DOHH2 (cell line): ENCODE data around the gene AZIN2.

Experiments
- H3F3A ChIP-seq: fragments of 200-600 bp; sonication (generic), shearing (Covaris generic); 2 replicates; pipeline ENCODE4 v1.6.0; 2016; ENCODE audit warnings: antibody characterized with exemption, mild to moderate bottlenecking; ENCODE audit not compliant: control insufficient read depth, insufficient read depth
- H3K27ac ChIP-seq: fragments of 200-600 bp; sonication (generic); 2 replicates; pipeline ENCODE4 v1.5.1; 2014; ENCODE audit warnings: low read depth, mild to moderate bottlenecking, low read length, moderate library complexity
- H3K27me3 ChIP-seq: fragments of 200-600 bp; sonication (generic); 2 replicates; pipeline ENCODE4 v1.6.1; 2014; ENCODE audit warnings: mild to moderate bottlenecking, low read length, mixed read lengths; ENCODE audit not compliant: control insufficient read depth
- H3K36me3 ChIP-seq: fragments of 200-600 bp; sonication (generic); 2 replicates; pipeline ENCODE4 v1.6.1; 2014; ENCODE audit warnings: mild to moderate bottlenecking, low read length, moderate library complexity, mixed read lengths; ENCODE audit not compliant: control insufficient read depth
- H3K4me1 ChIP-seq: fragments of 200-600 bp; sonication (generic); 2 replicates; pipeline ENCODE4 v1.6.1; 2014; ENCODE audit warnings: mild to moderate bottlenecking, low read length, mixed read lengths; ENCODE audit not compliant: control insufficient read depth
- H3K4me2 ChIP-seq: fragments of 200-600 bp; sonication (generic); 2 replicates; pipeline ENCODE4 v1.6.0; 2014; ENCODE audit warnings: mild to moderate bottlenecking, low read length, moderate library complexity
- H3K4me3 ChIP-seq: fragments of 200-600 bp; sonication (generic); 2 replicates; pipeline ENCODE4 v1.5.1; 2014; ENCODE audit warnings: mild to moderate bottlenecking, low read length, mixed read lengths
- H3K79me2 ChIP-seq: fragments of 200-600 bp; sonication (generic); 2 replicates; pipeline ENCODE4 v1.6.1; 2014; ENCODE audit warnings: mild to moderate bottlenecking, low read length, mixed read lengths; ENCODE audit not compliant: control insufficient read depth
- H3K9me2 ChIP-seq: fragments of 200-600 bp; sonication (generic); replicated peaks from 2 replicates; pipeline ENCODE4 v1.6.1; 2014; ENCODE audit warnings: mild to moderate bottlenecking, low read length, mixed read lengths; ENCODE audit not compliant: control insufficient read depth
- H3K9me3 ChIP-seq: fragments of 200-600 bp; sonication (generic); 2 replicates; pipeline ENCODE4 v1.6.1; 2014; ENCODE audit warnings: antibody characterized with exemption, low read length, mixed read lengths; ENCODE audit not compliant: control insufficient read depth, insufficient read depth
- H4K20me1 ChIP-seq: fragments of 200-600 bp; sonication (generic); 2 replicates; pipeline ENCODE4 v1.6.0; 2014; ENCODE audit warnings: low read depth, mild to moderate bottlenecking, antibody characterized with exemption, low read length, moderate library complexity; ENCODE audit not compliant: control insufficient read depth, insufficient read depth
- EZH2phosphoT487 ChIP-seq: fragments of 200-600 bp; sonication (generic); IDR thresholded peaks from 2 replicates; pipeline ENCODE4 v1.6.1; 2017; ENCODE audit warnings: borderline replicate concordance, mild to moderate bottlenecking, antibody characterized with exemption, low read length, moderate library complexity, mixed read lengths
- TF ChIP-seq, protein P1 (sequence below): fragments of 200-600 bp; sonication (generic); IDR thresholded peaks from one replicate; pipeline ENCODE4 v1.5.1; 2014; ENCODE audit warnings: antibody characterized with exemption, mild to moderate bottlenecking, low read depth, low read length; ENCODE audit not compliant: poor library complexity, severe bottlenecking

AZIN2 gene

DNA sequence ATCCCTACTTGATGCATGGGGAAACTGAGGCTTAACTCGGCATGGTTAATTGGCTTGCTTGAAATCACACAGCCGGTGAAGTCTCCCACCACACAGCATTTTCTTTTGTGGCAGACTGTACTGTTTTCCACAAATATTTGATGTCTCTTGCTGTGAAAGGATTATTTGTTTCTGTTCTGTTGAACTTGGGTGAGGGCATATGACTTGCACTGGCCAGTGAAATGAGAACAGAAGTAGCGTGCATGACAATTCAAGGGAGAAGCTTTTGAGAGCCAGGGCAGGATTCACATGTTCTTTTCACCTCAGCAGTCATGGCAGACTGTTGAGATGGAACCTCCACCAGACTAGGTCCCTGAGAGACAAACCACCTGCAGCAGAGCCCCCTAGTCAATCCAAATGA is 32.5 kb upstream of the AZIN2 start:
- Histone ChIP-seq H3F3A (no peaks in the 10 kb centered on the region), H3K27me3 (peaks cover 19% of the 10 kb centered on the region), H3K4me3 (no peak overlapping the region), H3K27ac (no peak overlapping the region), H4K20me1 (no peaks in the 10 kb centered on the region), H3K4me2 (no peak overlapping the region), H3K4me1 (no peaks in the 10 kb centered on the region), H3K9me2 (no peaks in the 10 kb centered on the region), H3K79me2 (no peaks in the 10 kb centered on the region), H3K36me3 (no peaks in the 10 kb centered on the region), H3K9me3 (no peaks in the 10 kb centered on the region)
- no peak for TF ChIP-seq EZH2phosphoT487

DNA sequence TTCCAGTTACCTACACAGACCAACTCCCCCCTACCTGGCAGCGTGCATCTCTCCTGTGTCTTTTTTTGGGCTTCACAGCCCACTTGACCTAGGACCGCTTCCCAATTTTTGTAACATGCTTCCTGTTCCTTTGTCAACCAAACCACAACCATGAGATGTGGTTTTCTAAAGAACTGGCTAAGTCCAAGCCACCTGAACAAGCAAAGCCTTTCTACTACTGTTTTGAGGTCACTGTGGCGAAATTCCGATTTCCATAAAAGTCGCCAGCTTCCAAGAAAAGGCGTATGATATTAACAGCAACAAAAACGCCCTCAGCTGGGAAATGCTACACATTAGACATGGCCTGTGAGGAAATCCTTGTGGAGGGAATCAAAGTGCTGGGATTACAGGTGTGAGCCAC is 31.6 kb upstream of the AZIN2 start:
- no peaks in the 10 kb centered on the region for H3K4me1 ChIP-seq
- no peaks in the 10 kb centered on the region for H3K9me2 ChIP-seq
- H3K27ac ChIP-seq, result no peak overlapping the region
- H3K27me3 ChIP-seq, result peaks cover 15% of the 10 kb centered on the region
- H3K9me3 ChIP-seq, result no peaks in the 10 kb centered on the region
- H3K4me2 ChIP-seq, result no peak overlapping the region
- no peaks in the 10 kb centered on the region for H4K20me1 ChIP-seq
- TF ChIP-seq, protein P1, sequence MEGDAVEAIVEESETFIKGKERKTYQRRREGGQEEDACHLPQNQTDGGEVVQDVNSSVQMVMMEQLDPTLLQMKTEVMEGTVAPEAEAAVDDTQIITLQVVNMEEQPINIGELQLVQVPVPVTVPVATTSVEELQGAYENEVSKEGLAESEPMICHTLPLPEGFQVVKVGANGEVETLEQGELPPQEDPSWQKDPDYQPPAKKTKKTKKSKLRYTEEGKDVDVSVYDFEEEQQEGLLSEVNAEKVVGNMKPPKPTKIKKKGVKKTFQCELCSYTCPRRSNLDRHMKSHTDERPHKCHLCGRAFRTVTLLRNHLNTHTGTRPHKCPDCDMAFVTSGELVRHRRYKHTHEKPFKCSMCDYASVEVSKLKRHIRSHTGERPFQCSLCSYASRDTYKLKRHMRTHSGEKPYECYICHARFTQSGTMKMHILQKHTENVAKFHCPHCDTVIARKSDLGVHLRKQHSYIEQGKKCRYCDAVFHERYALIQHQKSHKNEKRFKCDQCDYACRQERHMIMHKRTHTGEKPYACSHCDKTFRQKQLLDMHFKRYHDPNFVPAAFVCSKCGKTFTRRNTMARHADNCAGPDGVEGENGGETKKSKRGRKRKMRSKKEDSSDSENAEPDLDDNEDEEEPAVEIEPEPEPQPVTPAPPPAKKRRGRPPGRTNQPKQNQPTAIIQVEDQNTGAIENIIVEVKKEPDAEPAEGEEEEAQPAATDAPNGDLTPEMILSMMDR, result no peak
- TF ChIP-seq EZH2phosphoT487, result no peak
- H3F3A ChIP-seq, result no peaks in the 10 kb centered on the region
- H3K79me2 ChIP-seq, result no peaks in the 10 kb centered on the region
- no peak overlapping the region for H3K4me3 ChIP-seq
- no peaks in the 10 kb centered on the region for H3K36me3 ChIP-seq

GRCh38 chr1:33050221-33051076 is 30.5 kb upstream of the AZIN2 start:
- no peaks in the 10 kb centered on the region for H3K9me2 ChIP-seq
- H3K9me3 ChIP-seq, result no peaks in the 10 kb centered on the region
- H3F3A ChIP-seq, result no peaks in the 10 kb centered on the region
- H3K79me2 ChIP-seq, result no peaks in the 10 kb centered on the region
- H3K27me3 ChIP-seq, result peaks cover 12% of the 10 kb centered on the region
- H3K27ac ChIP-seq, result no peak overlapping the region
- H3K36me3 ChIP-seq, result no peaks in the 10 kb centered on the region
- TF ChIP-seq, protein P1, result no peak
- no peak for TF ChIP-seq EZH2phosphoT487
- no peaks in the 10 kb centered on the region for H3K4me1 ChIP-seq
- H3K4me2 ChIP-seq, result no peak overlapping the region
- no peaks in the 10 kb centered on the region for H4K20me1 ChIP-seq
- no peak overlapping the region for H3K4me3 ChIP-seq
